SH-SY5Y (cell line): Measurements from ENCODE around the gene CD180.

Experiments used
- GATA2 ChIP-seq: IDR thresholded peaks from 2 replicates; pipeline ENCODE4 v1.6.1; 2011; ENCODE audit warnings: mild to moderate bottlenecking, low read depth, low read length
- GATA3 ChIP-seq: IDR thresholded peaks from 2 replicates; pipeline ENCODE4 v1.6.1; 2011; ENCODE audit warnings: low read depth, mild to moderate bottlenecking, low read length, moderate library complexity

DNA sequence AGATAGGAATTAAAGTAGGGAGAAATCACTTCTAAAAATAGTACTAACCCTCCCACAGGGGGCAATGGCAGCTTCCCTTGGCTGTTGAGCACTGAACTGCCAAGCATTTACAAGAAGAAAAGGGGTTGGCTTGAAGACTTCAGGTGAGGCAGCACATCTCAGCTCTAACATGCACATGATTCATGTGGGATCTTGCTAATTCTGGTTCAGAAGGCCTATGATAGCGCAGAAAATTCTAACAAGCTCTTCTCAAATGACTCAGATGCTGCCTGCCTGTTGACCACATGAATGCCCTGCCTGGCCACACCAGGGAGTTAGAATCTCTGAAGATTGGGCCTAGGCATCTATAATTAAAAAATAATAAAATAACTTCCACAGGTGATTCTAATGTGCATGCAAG is 22.6 kb downstream of the CD180 start:
- TF ChIP-seq GATA2 (no peak), GATA3 (no peak)
